SK-N-SH (cell line): ENCODE data around the gene PAFAH1B1. TPM values are rescaled to one million over a fixed set of nuclear protein-coding genes. Genes with fewer than 3 reads are reported as not detected.

Source experiments
- CTCF ChIA-PET: fragments of 300-600, 350-600 bp; formaldehyde crosslinking; extraction: SDS; loops from one replicate; lab custom pipeline; 2021; lab: Yijun Ruan, JAX
- POLR2A ChIA-PET: fragments of 350-600 bp; sonication (Branson Sonifier 250); formaldehyde crosslinking; extraction: SDS; loops from one replicate; lab custom pipeline; 2020; ENCODE audit warnings: antibody characterized with exemption, inconsistent platforms; lab: Yijun Ruan, JAX
- DNase-seq: peaks from one replicate; pipeline ENCODE4 v3.0.0; 2012
- H2AFZ ChIP-seq: fragments of 200-600 bp; sonication (generic); 2 replicates; pipeline ENCODE4 v1.8.1; 2016; ENCODE audit warnings: antibody characterized with exemption, mild to moderate bottlenecking, low read depth
- H3F3A ChIP-seq: fragments of 200-600 bp; sonication (generic); replicated peaks from 2 replicates; pipeline ENCODE3; 2016; ENCODE audit warnings: antibody characterized with exemption, mild to moderate bottlenecking; ENCODE audit not compliant: insufficient read depth
- H3K27ac ChIP-seq, 2 experiments: fragments of 200-500 bp in 1 of 2; fragments of 200-600 bp in 1 of 2; sonication (Bioruptor generic) in 1 of 2; sonication (generic), shearing (Covaris generic) in 1 of 2; 2 replicates each; pipeline versions ENCODE4 v1.5.1 to v1.6.1; 2014 to 2016; ENCODE audit warnings: low read depth in 2 of 2, inconsistent platforms in 1 of 2, low read length in 1 of 2, mild to moderate bottlenecking in 1 of 2, mixed read lengths in 1 of 2
- H3K27me3 ChIP-seq: fragments of 200-600 bp; sonication (generic), shearing (Covaris generic); 2 replicates; pipeline ENCODE4 v1.6.1; 2016; ENCODE audit warnings: mixed run types; ENCODE audit not compliant: insufficient read depth
- H3K36me3 ChIP-seq, 2 experiments: fragments of 200-500 bp in 1 of 2; fragments of 200-600 bp in 1 of 2; sonication (Bioruptor generic) in 1 of 2; sonication (generic) in 1 of 2; replicated peaks in 1 of 2; 2 replicates each; pipeline versions ENCODE3 to v1.5.1; 2014 to 2016; ENCODE audit warnings: low read length in 1 of 2, mild to moderate bottlenecking in 1 of 2; ENCODE audit not compliant: insufficient read depth in 2 of 2, control insufficient read depth in 1 of 2
- H3K4me1 ChIP-seq, 2 experiments: fragments of 200-500 bp in 1 of 2; fragments of 200-600 bp in 1 of 2; sonication (Bioruptor generic) in 1 of 2; sonication (generic), shearing (Covaris generic) in 1 of 2; 2 replicates each; pipeline versions ENCODE4 v1.5.1 to v1.6.1; 2014 to 2016; ENCODE audit warnings: low read depth in 1 of 2, low read length in 1 of 2, mixed run types in 1 of 2; ENCODE audit not compliant: insufficient read depth in 2 of 2, control insufficient read depth in 1 of 2
- H3K4me2 ChIP-seq: fragments of 200-600 bp; sonication (generic), shearing (Covaris generic); 2 replicates; pipeline ENCODE4 v1.6.1; 2017; ENCODE audit warnings: mixed run types
- H3K4me3 ChIP-seq, 2 experiments: fragments of 200-500 bp in 1 of 2; fragments of 200-600 bp in 1 of 2; sonication (Bioruptor generic) in 1 of 2; sonication (generic), shearing (Covaris generic) in 1 of 2; 2 replicates each; pipeline versions ENCODE4 v1.5.1 to v1.8.1; 2014 to 2016; ENCODE audit warnings: low read depth in 2 of 2, inconsistent platforms in 1 of 2, low read length in 1 of 2, mild to moderate bottlenecking in 1 of 2, mixed read lengths in 1 of 2, moderate library complexity in 1 of 2
- H3K79me2 ChIP-seq: fragments of 200-600 bp; sonication (generic); 2 replicates; pipeline ENCODE4 v1.8.1; 2017; ENCODE audit warnings: mild to moderate bottlenecking; ENCODE audit not compliant: insufficient read depth
- H3K9ac ChIP-seq: fragments of 200-600 bp; sonication (generic); 2 replicates; pipeline ENCODE4 v1.6.1; 2017; ENCODE audit warnings: mixed run types
- H3K9me2 ChIP-seq: fragments of 200-600 bp; sonication (generic); 2 replicates; pipeline ENCODE4 v1.6.1; 2017; ENCODE audit warnings: mixed run types
- H3K9me3 ChIP-seq: fragments of 200-600 bp; sonication (generic); 2 replicates; pipeline ENCODE4 v1.6.1; 2017; ENCODE audit warnings: mixed run types, mild to moderate bottlenecking, moderate library complexity
- H4K20me1 ChIP-seq: fragments of 200-600 bp; sonication (generic); 2 replicates; pipeline ENCODE4 v1.6.1; 2017; ENCODE audit warnings: mild to moderate bottlenecking, mixed run types; ENCODE audit not compliant: insufficient read depth
- CHD2 ChIP-seq: fragments of 150-350 bp; IDR thresholded peaks from 2 replicates; pipeline ENCODE4 v1.6.1; 2018; ENCODE audit warnings: low read length; ENCODE audit not compliant: partially characterized antibody
- EZH2phosphoT487 ChIP-seq: fragments of 200-600 bp; sonication (generic); IDR thresholded peaks from 2 replicates; pipeline ENCODE4 v1.6.1; 2017; ENCODE audit warnings: low read depth, mixed run types, mild to moderate bottlenecking, antibody characterized with exemption, moderate library complexity, borderline replicate concordance
- GABPA ChIP-seq: IDR thresholded peaks from 2 replicates; pipeline ENCODE4 v1.4.0; 2012; ENCODE audit warnings: low read depth, mild to moderate bottlenecking
- GATA2 ChIP-seq: sonication (generic); formaldehyde crosslinking; IDR thresholded peaks from 2 replicates; pipeline ENCODE4 v1.5.0; 2020; ENCODE audit warnings: mild to moderate bottlenecking, missing genetic modification reagents
- JUND ChIP-seq: IDR thresholded peaks from 2 replicates; pipeline ENCODE4 v1.4.0; 2012
- MEF2A ChIP-seq: IDR thresholded peaks from 2 replicates; pipeline ENCODE4 v1.4.0; 2012; ENCODE audit warnings: low read depth, borderline replicate concordance
- NRF1 ChIP-seq: IDR thresholded peaks from 2 replicates; pipeline ENCODE4 v1.6.1; 2012; ENCODE audit warnings: low read depth, mild to moderate bottlenecking, low read length
- RAD21 ChIP-seq: IDR thresholded peaks from 2 replicates; pipeline ENCODE4 v1.6.1; 2012; ENCODE audit warnings: mild to moderate bottlenecking, low read length
- SMC3 ChIP-seq: IDR thresholded peaks from 2 replicates; pipeline ENCODE4 v1.6.1; 2012; ENCODE audit warnings: low read depth, low read length, improper control_type of control experiment
- WGBS: methylation state at CpG from one replicate; pipeline ENCODE4 v1.1.6; 2017; ENCODE audit warnings: low lambda C conversion rate; 5-methylcytosine and 5-hydroxymethylcytosine counted together
- polyA plus RNA-seq, 3 experiments: library from polyadenylated mRNA; depleted of rRNA; stranded (reverse); fragments of >200 nt; gene quantifications; 2 replicates each; pipeline ENCODE4 v1.2.3, GENCODE V29; 2012
- TF ChIP-seq, protein P1 (sequence below): fragments of 150-350 bp; IDR thresholded peaks from 2 replicates; pipeline ENCODE4 v1.6.1; 2017; ENCODE audit warnings: antibody characterized with exemption, low read length, low read depth, borderline replicate concordance
- TF ChIP-seq, protein P2 (sequence below): fragments of 150-350 bp; IDR thresholded peaks from 2 replicates; pipeline ENCODE4 v1.6.1; 2016; ENCODE audit warnings: mild to moderate bottlenecking, low read depth, low read length
- TF ChIP-seq, protein P3 (sequence below): fragments of 200-600 bp; sonication (generic); IDR thresholded peaks from 2 replicates; pipeline ENCODE4 v1.6.1; 2017; ENCODE audit warnings: antibody characterized with exemption, mild to moderate bottlenecking, moderate library complexity
- TF ChIP-seq, protein P4 (sequence below): IDR thresholded peaks from 2 replicates; pipeline ENCODE4 v1.4.0; 2012; ENCODE audit warnings: low read depth, borderline replicate concordance
- TF ChIP-seq, protein P5 (sequence below): IDR thresholded peaks from 2 replicates; pipeline ENCODE4 v1.4.0; 2012; ENCODE audit warnings: low read depth, borderline replicate concordance
- TF ChIP-seq, protein P6 (sequence below): IDR thresholded peaks from 2 replicates; pipeline ENCODE4 v1.6.1; 2012; ENCODE audit warnings: mild to moderate bottlenecking, low read depth, low read length, moderate library complexity

Gene PAFAH1B1
- polyA plus RNA-seq, 1 of the 3 experiments (the other 2 are of a cell fraction) = 37.3 TPM

DNA sequence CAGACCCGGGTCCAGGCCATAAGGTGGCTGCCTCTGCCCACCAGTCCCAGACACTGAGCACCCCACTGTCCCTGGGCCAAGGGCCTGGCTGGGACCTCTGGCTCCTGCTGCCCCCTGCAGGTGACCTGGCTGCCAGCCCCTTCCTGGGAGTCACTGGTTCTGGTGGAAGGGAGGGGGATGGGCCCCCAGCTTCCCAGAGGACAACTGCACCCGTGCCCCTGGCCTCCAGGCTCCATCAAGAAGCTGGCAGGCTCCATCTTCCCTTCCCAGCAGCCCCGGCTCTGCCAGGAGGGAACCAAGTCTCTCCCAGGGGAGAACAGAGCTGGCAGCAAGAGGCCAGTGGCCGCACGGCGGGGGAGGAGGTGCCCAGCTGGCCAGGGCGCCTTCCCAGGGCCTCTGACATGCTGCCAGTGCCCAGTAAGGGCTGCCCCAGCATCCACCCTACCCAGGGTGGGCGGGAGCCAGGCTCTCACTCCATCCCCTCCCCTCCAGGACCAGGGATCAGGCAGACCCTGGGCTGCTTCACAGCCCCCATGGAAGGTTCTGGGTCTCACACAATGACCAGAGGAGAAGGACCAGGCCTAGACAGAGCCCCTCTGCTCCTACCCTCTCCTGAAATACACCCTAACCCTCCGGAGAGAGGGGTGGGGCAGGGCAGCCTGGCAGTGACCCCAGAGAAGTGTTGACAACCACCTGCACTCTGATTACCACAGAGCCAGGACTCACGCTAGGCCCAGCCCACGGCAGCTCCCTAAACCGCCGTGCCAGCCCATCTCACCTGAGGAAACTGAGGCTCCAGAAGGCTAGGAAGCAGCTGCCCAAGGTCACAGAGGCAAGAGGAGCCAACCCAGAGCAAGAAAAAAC, 114.5 kb downstream of the PAFAH1B1 start:
- no peaks in the 10 kb centered on the region for H3K27me3 ChIP-seq
- H2AFZ ChIP-seq = no peak overlapping the region
- no peak overlapping the region for H3K9ac ChIP-seq
- no peaks in the 10 kb centered on the region for H3K9me2 ChIP-seq
- peaks cover 73% of the 10 kb centered on the region for H3K79me2 ChIP-seq
- peaks cover 9 to 44% of the 10 kb centered on the region in 2 experiments; a peak in 1 of 4 replicates for H3K4me1 ChIP-seq
- DNase-seq = peak; percentile 83
- peak overlapping the region; percentile 98; the same call in 1 of the 2 replicates for H3K4me2 ChIP-seq
- TF ChIP-seq, protein P1, sequence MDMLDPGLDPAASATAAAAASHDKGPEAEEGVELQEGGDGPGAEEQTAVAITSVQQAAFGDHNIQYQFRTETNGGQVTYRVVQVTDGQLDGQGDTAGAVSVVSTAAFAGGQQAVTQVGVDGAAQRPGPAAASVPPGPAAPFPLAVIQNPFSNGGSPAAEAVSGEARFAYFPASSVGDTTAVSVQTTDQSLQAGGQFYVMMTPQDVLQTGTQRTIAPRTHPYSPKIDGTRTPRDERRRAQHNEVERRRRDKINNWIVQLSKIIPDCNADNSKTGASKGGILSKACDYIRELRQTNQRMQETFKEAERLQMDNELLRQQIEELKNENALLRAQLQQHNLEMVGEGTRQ = no peak
- TF ChIP-seq SMC3 = peak; percentile 21; the same call in 1 of the 2 replicates
- TF ChIP-seq CHD2 = no peak
- TF ChIP-seq RAD21 = peak; percentile 42; the same call in 1 of the 2 replicates
- TF ChIP-seq, protein P2, sequence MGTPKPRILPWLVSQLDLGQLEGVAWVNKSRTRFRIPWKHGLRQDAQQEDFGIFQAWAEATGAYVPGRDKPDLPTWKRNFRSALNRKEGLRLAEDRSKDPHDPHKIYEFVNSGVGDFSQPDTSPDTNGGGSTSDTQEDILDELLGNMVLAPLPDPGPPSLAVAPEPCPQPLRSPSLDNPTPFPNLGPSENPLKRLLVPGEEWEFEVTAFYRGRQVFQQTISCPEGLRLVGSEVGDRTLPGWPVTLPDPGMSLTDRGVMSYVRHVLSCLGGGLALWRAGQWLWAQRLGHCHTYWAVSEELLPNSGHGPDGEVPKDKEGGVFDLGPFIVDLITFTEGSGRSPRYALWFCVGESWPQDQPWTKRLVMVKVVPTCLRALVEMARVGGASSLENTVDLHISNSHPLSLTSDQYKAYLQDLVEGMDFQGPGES = no peak
- TF ChIP-seq, protein P3, sequence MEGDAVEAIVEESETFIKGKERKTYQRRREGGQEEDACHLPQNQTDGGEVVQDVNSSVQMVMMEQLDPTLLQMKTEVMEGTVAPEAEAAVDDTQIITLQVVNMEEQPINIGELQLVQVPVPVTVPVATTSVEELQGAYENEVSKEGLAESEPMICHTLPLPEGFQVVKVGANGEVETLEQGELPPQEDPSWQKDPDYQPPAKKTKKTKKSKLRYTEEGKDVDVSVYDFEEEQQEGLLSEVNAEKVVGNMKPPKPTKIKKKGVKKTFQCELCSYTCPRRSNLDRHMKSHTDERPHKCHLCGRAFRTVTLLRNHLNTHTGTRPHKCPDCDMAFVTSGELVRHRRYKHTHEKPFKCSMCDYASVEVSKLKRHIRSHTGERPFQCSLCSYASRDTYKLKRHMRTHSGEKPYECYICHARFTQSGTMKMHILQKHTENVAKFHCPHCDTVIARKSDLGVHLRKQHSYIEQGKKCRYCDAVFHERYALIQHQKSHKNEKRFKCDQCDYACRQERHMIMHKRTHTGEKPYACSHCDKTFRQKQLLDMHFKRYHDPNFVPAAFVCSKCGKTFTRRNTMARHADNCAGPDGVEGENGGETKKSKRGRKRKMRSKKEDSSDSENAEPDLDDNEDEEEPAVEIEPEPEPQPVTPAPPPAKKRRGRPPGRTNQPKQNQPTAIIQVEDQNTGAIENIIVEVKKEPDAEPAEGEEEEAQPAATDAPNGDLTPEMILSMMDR = peak; percentile 53
- no peak for TF ChIP-seq GATA2
- TF ChIP-seq, protein P4, sequence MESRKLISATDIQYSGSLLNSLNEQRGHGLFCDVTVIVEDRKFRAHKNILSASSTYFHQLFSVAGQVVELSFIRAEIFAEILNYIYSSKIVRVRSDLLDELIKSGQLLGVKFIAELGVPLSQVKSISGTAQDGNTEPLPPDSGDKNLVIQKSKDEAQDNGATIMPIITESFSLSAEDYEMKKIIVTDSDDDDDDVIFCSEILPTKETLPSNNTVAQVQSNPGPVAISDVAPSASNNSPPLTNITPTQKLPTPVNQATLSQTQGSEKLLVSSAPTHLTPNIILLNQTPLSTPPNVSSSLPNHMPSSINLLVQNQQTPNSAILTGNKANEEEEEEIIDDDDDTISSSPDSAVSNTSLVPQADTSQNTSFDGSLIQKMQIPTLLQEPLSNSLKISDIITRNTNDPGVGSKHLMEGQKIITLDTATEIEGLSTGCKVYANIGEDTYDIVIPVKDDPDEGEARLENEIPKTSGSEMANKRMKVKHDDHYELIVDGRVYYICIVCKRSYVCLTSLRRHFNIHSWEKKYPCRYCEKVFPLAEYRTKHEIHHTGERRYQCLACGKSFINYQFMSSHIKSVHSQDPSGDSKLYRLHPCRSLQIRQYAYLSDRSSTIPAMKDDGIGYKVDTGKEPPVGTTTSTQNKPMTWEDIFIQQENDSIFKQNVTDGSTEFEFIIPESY = no peak
- TF ChIP-seq, protein P5, sequence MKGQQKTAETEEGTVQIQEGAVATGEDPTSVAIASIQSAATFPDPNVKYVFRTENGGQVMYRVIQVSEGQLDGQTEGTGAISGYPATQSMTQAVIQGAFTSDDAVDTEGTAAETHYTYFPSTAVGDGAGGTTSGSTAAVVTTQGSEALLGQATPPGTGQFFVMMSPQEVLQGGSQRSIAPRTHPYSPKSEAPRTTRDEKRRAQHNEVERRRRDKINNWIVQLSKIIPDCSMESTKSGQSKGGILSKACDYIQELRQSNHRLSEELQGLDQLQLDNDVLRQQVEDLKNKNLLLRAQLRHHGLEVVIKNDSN = no peak
- no peak for TF ChIP-seq EZH2phosphoT487
- TF ChIP-seq JUND = no peak
- TF ChIP-seq NRF1 = no peak
- TF ChIP-seq, protein P6, sequence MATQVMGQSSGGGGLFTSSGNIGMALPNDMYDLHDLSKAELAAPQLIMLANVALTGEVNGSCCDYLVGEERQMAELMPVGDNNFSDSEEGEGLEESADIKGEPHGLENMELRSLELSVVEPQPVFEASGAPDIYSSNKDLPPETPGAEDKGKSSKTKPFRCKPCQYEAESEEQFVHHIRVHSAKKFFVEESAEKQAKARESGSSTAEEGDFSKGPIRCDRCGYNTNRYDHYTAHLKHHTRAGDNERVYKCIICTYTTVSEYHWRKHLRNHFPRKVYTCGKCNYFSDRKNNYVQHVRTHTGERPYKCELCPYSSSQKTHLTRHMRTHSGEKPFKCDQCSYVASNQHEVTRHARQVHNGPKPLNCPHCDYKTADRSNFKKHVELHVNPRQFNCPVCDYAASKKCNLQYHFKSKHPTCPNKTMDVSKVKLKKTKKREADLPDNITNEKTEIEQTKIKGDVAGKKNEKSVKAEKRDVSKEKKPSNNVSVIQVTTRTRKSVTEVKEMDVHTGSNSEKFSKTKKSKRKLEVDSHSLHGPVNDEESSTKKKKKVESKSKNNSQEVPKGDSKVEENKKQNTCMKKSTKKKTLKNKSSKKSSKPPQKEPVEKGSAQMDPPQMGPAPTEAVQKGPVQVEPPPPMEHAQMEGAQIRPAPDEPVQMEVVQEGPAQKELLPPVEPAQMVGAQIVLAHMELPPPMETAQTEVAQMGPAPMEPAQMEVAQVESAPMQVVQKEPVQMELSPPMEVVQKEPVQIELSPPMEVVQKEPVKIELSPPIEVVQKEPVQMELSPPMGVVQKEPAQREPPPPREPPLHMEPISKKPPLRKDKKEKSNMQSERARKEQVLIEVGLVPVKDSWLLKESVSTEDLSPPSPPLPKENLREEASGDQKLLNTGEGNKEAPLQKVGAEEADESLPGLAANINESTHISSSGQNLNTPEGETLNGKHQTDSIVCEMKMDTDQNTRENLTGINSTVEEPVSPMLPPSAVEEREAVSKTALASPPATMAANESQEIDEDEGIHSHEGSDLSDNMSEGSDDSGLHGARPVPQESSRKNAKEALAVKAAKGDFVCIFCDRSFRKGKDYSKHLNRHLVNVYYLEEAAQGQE = no peak
- no peak for TF ChIP-seq MEF2A
- no peak for TF ChIP-seq GABPA
- H3K9me3 ChIP-seq = no peaks in the 10 kb centered on the region
- peaks cover 0 to 14% of the 10 kb centered on the region in 2 experiments for H3K36me3 ChIP-seq
- 93% methylated on average over 9 of the region's 13 CpGs for WGBS
- H3K27ac ChIP-seq = no peak overlapping the region; a peak in 1 of 4 replicates
- peaks cover 66% of the 10 kb centered on the region for H4K20me1 ChIP-seq
- ChIA-PET POLR2A (no interaction called here), CTCF (interaction anchor here (0.6 to 2.7 kb wide), 9 partner anchors 11 to 1027 kb away, joined by 3 to 12 read pairs (median 3); no protein-coding TSS in a partner anchor)
- no peaks in the 10 kb centered on the region for H3F3A ChIP-seq
- H3K4me3 ChIP-seq = peak overlapping the region in 1 of 2 experiments; percentile 26; a peak in 1 of 4 replicates
